ENCODE measurements around the gene MAT1A. TPM values are rescaled to one million over a fixed set of nuclear protein-coding genes. Genes with fewer than 3 reads are reported as not detected.

Gene MAT1A
- total RNA-seq, 1 donor from 2014 or later = 0.11 TPM

DNA sequence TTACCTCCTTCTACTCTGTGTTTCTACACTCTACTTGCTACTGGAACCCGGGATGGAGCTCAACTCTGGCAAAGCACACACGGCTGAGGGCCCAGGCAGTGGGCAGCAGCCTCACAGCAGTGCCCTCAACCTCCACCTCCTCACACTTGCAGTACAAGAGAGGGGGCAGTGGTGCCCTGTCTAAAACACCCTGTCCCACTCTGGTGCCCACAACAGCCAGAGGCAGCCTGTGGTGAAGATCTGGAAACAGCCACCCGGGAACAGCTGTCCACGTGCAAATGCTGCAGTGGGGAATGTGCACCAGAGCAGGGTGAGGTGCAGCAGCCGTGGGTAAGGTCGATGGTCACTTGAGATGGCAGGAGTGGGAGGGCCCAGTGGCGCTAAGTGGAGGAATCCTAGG, 13.7 kb downstream of the MAT1A start:
- no peaks in the 10 kb centered on the region for H3K27me3 ChIP-seq (ENCODE audit: insufficient read depth, low read length)
- H2AFZ ChIP-seq (ENCODE audit: low read depth, low read length) = no peak overlapping the region
- no peaks in the 10 kb centered on the region for H4K20me1 ChIP-seq (ENCODE audit: insufficient read depth, low read length)
- no peaks in the 10 kb centered on the region for H3K36me3 ChIP-seq (ENCODE audit: insufficient read depth, low read length)
- H3K27ac Mint-ChIP-seq (ENCODE audit: unreplicated experiment) = no peak overlapping the region
- H3K4me3 Mint-ChIP-seq (ENCODE audit: unreplicated experiment) = no peak overlapping the region
- no peak overlapping the region for H3K9ac ChIP-seq (ENCODE audit: low read length)
- peaks cover 7% of the 10 kb centered on the region for H3K4me1 Mint-ChIP-seq (ENCODE audit: low read depth, unreplicated experiment)
- H3K79me2 ChIP-seq (ENCODE audit: insufficient read depth, low read length) = no peaks in the 10 kb centered on the region
- H3K4me3 ChIP-seq (ENCODE audit: insufficient read depth, low read depth, low read length) = no peak overlapping the region
- no peak overlapping the region for H3K27ac ChIP-seq (ENCODE audit: low read depth, low read length)
- peaks cover 37% of the 10 kb centered on the region for H3K27me3 Mint-ChIP-seq (ENCODE audit: low read depth, unreplicated experiment)
- TF ChIP-seq, protein P1, sequence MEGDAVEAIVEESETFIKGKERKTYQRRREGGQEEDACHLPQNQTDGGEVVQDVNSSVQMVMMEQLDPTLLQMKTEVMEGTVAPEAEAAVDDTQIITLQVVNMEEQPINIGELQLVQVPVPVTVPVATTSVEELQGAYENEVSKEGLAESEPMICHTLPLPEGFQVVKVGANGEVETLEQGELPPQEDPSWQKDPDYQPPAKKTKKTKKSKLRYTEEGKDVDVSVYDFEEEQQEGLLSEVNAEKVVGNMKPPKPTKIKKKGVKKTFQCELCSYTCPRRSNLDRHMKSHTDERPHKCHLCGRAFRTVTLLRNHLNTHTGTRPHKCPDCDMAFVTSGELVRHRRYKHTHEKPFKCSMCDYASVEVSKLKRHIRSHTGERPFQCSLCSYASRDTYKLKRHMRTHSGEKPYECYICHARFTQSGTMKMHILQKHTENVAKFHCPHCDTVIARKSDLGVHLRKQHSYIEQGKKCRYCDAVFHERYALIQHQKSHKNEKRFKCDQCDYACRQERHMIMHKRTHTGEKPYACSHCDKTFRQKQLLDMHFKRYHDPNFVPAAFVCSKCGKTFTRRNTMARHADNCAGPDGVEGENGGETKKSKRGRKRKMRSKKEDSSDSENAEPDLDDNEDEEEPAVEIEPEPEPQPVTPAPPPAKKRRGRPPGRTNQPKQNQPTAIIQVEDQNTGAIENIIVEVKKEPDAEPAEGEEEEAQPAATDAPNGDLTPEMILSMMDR (IDR thresholded peaks at IDR 0.05; ENCODE audit: insufficient read depth, low read depth, low read length) = no peak
- TF ChIP-seq EZH2 (IDR thresholded peaks at IDR 0.05; ENCODE audit: insufficient read depth, low read length) = no peak
- DNase-seq (ENCODE audit: low read depth) = no peak
- H3K9me3 Mint-ChIP-seq (ENCODE audit: unreplicated experiment) = peaks cover 2% of the 10 kb centered on the region
- H3K4me2 ChIP-seq (ENCODE audit: low read length) = no peak overlapping the region
- FAIRE-seq = no peak
- H3K4me1 ChIP-seq (ENCODE audit: insufficient read depth, low read length) = no peaks in the 10 kb centered on the region
- H3K36me3 Mint-ChIP-seq (ENCODE audit: low read depth, unreplicated experiment) = no peaks in the 10 kb centered on the region
- no peaks in the 10 kb centered on the region for H3K9me3 ChIP-seq (ENCODE audit: insufficient read depth, low read depth, low read length)

DNA sequence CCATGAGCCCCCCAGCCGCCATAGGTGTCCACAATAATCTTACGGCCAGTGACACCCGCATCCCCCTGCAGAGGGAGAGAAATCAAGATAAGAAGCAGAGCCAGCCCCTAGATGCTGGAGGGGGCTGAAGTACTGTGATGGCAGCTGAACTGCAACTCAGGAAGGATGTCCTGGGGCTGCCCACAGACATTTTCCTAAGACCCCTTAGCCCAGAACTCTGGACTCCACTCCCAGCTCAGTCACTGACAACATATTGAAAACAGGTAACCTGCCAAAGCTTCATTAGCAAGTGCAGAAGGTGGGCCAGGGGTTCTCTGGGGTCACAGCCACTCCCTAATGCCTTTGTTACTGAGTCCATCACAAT, 14.3 kb downstream of the MAT1A start:
- Histone ChIP-seq H3K9me3 (ENCODE audit: insufficient read depth, low read depth, low read length) (no peaks in the 10 kb centered on the region), H3K4me1 (ENCODE audit: insufficient read depth, low read length) (no peaks in the 10 kb centered on the region), H3K9ac (ENCODE audit: low read length) (no peak overlapping the region), H3K27me3 (ENCODE audit: insufficient read depth, low read length) (no peaks in the 10 kb centered on the region), H3K36me3 (ENCODE audit: insufficient read depth, low read length) (no peaks in the 10 kb centered on the region), H3K79me2 (ENCODE audit: insufficient read depth, low read length) (no peaks in the 10 kb centered on the region), H3K27ac (ENCODE audit: low read depth, low read length) (no peak overlapping the region), H3K4me2 (ENCODE audit: low read length) (no peak overlapping the region), H3K4me3 (ENCODE audit: insufficient read depth, low read depth, low read length) (no peak overlapping the region), H2AFZ (ENCODE audit: low read depth, low read length) (no peak overlapping the region), H4K20me1 (ENCODE audit: insufficient read depth, low read length) (no peaks in the 10 kb centered on the region)
- peaks cover 2% of the 10 kb centered on the region for H3K9me3 Mint-ChIP-seq (ENCODE audit: unreplicated experiment)
- peaks cover 7% of the 10 kb centered on the region for H3K4me1 Mint-ChIP-seq (ENCODE audit: low read depth, unreplicated experiment)
- H3K36me3 Mint-ChIP-seq (ENCODE audit: low read depth, unreplicated experiment) = no peaks in the 10 kb centered on the region
- peaks cover 33% of the 10 kb centered on the region for H3K27me3 Mint-ChIP-seq (ENCODE audit: low read depth, unreplicated experiment)
- FAIRE-seq = no peak
- TF ChIP-seq EZH2 (IDR thresholded peaks at IDR 0.05; ENCODE audit: insufficient read depth, low read length) = no peak
- TF ChIP-seq, protein P1 (IDR thresholded peaks at IDR 0.05; ENCODE audit: insufficient read depth, low read depth, low read length) = no peak
- no peak overlapping the region for H3K4me3 Mint-ChIP-seq (ENCODE audit: unreplicated experiment)
- DNase-seq (ENCODE audit: low read depth) = no peak
- H3K27ac Mint-ChIP-seq (ENCODE audit: unreplicated experiment) = no peak overlapping the region

DNA sequence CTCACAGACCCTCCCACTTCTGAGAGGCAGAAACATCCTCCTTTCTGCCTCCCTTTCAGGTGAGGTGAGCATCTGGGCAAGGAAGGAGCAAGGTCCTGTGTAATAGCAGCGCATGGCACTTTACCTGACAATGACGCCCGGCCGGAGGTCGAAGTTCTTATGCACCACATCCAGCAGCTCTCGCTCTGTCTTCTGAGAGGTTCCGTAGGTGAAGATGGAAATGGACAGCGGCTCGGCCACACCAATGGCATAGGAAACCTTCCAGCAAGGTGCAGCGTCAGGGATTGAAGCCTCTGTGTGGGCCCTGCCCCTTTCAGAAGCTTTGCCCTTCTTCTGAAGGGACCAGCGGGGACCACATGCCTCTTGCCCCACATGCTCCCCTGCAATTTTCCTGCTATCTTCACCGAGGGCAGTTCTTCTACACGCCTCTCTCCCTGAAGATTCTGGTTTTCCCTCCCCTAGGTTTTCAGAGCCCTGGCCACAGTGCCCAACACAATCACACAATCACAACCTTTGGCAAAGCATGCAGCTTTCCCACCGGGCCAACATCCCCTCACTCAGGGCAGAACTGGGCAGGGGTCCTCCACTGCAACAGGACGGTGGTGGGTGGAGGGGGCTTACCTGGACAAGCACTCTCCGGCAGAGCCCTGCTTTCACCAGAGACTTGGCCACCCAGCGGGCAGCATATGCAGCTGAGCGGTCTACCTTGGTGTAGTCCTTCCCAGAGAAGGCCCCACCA, 14.9 kb downstream of the MAT1A start:
- no peak overlapping the region for H3K27ac ChIP-seq (ENCODE audit: low read depth, low read length)
- peaks cover 32% of the 10 kb centered on the region for H3K27me3 Mint-ChIP-seq (ENCODE audit: low read depth, unreplicated experiment)
- no peak overlapping the region for H3K4me3 ChIP-seq (ENCODE audit: insufficient read depth, low read depth, low read length)
- H3K4me1 Mint-ChIP-seq (ENCODE audit: low read depth, unreplicated experiment) = peaks cover 6% of the 10 kb centered on the region
- H3K27ac Mint-ChIP-seq (ENCODE audit: unreplicated experiment) = no peak overlapping the region
- no peaks in the 10 kb centered on the region for H3K27me3 ChIP-seq (ENCODE audit: insufficient read depth, low read length)
- H4K20me1 ChIP-seq (ENCODE audit: insufficient read depth, low read length) = no peaks in the 10 kb centered on the region
- no peak overlapping the region for H3K4me3 Mint-ChIP-seq (ENCODE audit: unreplicated experiment)
- no peak overlapping the region for H3K4me2 ChIP-seq (ENCODE audit: low read length)
- no peak for DNase-seq (ENCODE audit: low read depth)
- no peaks in the 10 kb centered on the region for H3K79me2 ChIP-seq (ENCODE audit: insufficient read depth, low read length)
- no peaks in the 10 kb centered on the region for H3K36me3 Mint-ChIP-seq (ENCODE audit: low read depth, unreplicated experiment)
- H3K9ac ChIP-seq (ENCODE audit: low read length) = no peak overlapping the region
- no peaks in the 10 kb centered on the region for H3K36me3 ChIP-seq (ENCODE audit: insufficient read depth, low read length)
- no peaks in the 10 kb centered on the region for H3K9me3 ChIP-seq (ENCODE audit: insufficient read depth, low read depth, low read length)
- H3K4me1 ChIP-seq (ENCODE audit: insufficient read depth, low read length) = no peaks in the 10 kb centered on the region
- peaks cover 2% of the 10 kb centered on the region for H3K9me3 Mint-ChIP-seq (ENCODE audit: unreplicated experiment)
- H2AFZ ChIP-seq (ENCODE audit: low read depth, low read length) = no peak overlapping the region
- no peak for FAIRE-seq
- TF ChIP-seq EZH2 (IDR thresholded peaks at IDR 0.05; ENCODE audit: insufficient read depth, low read length) = no peak
- TF ChIP-seq, protein P1 (IDR thresholded peaks at IDR 0.05; ENCODE audit: insufficient read depth, low read depth, low read length) = no peak
